Effector CD8-positive, alpha-beta T cell (primary cell): Measurements from ENCODE around the gene HEATR9.

Experiments used
- DNase-seq: peaks from one replicate; lab custom pipeline; 2025; lab: John Stamatoyannopoulos, UW

HEATR9 gene

DNA sequence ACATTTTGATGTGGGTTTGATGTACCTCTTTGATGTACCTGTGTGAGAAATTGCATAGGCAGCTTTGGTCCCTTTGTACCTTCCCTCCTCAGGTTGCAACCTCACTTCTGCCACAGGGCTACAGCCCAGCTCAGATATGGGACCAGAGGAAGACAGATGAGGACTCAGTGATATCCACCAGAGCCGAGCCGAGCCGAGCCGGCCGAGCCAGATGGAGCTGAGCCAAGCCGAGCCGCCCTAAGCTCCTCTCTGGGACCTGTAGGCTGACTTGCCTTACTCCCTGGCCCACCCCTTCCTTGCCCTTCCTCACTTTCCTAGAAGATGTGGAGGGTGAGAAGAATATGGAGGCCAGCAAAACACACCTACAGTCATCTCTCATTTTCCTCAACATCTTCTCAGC, 3.8 kb downstream of the HEATR9 start:
- DNase-seq, result no peak

DNA sequence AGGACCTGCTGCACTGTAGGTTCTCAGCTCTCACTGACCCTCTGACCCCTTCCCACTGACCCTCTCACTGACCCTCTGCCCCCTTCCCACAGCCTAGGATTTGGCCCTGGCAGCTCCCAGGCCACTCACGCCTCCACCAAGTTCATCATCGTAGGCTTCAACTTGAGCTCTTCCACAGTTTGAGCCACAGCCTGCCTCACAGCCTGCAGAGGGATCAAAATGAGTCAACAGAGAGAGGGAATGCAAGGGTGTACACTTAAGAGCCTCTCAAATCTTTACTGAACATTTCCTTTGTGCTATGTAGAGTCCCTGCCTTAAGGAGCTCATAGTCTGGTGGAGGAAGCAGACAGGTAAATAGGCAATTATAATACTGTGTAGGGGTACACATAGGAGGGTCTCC, 12.1 kb downstream of the HEATR9 start:
- DNase-seq, result no peak

DNA sequence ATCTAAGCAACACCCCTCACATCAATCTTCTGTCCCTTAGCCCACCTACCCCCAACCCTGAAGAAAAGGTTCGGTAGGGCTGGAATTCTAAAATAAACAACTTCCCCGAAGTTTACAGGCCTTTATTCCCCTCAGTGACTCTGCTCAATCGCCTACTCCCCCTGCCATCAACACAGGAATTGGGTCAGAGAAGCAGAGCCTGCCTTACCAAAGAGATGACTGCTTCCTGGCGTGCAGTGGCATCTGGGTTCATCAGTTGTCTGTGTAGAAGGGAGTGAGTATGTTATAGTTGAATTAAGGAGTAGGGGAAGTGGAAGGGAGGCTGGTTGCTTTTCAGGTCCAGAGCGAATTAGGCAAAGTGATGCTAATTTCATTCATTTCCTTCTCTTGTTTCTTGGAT, 12.7 kb downstream of the HEATR9 start:
- no peak for DNase-seq

DNA sequence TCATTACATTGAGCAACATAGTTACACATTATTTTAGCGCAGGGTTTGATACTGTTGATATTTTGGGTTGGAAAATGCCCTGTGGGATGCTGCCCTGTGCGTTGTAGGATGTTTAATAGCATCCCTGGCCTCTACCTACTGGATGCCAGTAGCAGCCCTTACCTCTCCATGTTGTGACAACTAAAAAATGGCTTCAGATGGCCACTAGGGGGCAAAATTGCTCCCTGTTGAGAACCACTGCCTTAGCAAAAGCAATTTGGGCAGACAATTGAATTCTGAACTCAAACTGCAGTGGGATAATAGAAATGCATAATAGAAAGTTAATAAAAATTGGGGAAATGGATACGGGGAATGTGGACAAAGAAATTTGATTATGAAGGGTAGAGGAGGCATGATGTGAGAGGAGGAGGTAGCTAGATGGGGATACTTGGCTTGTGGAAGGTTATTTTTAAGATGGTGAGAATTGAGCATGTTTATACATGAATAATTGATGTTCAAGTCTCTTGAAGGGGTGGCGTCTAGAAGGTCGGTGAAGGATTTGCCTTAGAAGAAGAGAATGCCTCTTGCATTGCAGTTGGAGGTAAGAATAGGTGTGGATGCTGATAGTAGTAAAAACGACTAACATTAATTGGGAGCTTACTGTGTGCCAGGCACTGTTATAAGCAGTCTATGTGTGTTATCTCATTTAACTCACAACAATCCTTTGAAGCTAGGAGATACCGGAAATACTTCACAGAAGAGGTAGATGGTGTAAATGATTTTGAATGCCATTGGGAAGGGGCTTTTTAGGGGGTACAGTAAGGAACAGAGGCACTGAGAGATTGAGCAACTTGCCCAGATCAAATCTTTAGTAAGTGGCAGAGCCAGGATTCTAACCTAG, 19.0 kb downstream of the HEATR9 start:
- peak; percentile 17 for DNase-seq

DNA sequence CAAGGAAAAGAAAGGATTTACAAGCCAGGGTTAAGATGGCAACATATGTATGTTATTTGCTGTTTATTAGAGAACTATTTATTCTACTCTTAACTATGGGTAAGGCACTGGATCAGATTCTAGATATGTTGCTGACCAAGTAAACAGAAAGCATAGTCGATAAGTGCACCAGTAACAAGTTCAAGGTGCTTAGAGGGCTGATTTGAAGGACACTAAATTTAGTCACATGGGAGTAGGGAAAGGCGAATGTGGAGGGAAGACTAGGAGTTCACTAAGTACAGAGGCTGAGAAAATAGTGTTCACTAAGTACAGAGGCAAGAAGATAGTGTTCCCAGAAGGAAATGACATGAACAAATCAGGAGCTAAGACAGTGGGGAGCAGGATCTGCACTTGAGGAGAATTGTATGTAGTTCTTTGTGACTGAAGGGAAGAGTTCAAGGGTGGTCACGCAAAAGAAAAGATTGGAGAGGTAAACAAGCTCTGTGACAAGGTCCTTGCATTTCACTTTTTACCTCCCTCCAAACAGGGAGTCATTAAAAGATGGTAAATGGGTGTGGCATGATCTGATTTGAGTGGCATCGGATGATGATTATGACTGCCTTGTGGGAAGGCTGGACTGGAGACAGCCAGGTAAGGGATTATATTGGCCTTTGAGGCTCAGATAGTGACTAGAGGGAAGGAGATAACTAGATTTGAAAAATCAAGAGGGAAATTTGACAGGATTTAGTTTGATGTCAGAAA, 20.9 kb downstream of the HEATR9 start:
- no peak for DNase-seq

DNA sequence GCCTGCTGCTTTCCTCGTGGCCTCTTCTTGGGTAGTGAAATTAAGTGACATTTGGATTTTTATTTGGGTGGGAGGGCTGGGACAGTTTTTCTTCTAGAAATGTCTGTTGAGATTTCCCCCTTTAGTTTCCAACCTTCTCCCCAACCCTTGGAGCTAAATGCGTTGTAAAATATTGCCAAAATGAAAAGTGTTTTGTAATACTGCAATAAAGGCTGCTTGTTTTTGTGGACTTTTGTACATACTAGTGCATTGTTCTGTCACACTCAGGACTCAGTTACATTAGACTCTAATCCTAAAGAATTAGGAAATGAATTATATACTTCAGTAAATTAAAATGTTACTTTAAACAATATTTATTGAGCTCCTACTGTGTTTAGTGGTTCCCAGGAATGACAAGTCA, 21.7 kb downstream of the HEATR9 start:
- DNase-seq, result no peak

DNA sequence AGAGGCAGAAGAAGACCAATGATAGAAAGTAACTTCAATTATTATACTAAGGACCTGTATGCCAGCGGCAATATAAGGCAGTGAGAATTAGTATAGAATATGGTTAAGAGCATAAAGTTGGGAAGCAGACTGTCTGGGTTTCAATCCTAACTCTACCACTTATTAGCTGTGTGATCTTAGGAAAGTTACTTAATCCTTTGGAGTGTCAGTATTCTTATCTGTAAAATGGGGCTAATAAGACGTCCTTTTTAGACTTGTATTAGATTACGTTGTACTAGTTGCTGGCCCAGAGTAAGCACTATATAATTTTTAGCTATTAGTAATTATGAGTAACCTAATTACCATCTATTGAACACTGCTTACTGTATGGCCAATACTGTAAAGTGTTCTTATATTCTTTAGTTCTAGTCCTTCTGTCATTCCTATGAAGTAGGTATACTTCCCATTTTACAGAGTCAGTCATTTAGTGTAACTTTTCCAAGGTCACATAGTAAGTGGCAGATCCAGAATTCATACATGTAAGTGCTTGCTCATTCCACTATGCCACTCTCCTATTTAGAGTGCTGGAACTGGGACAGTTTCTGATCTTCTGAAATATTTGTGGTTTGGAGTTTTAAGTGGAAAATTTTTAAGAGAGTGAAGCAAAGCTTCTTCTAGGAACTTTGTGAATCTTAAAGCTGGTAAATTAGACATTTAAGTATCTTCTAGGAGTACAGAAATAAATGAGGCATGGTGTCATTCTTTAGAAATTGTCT, 22.5 kb downstream of the HEATR9 start:
- no peak for DNase-seq

DNA sequence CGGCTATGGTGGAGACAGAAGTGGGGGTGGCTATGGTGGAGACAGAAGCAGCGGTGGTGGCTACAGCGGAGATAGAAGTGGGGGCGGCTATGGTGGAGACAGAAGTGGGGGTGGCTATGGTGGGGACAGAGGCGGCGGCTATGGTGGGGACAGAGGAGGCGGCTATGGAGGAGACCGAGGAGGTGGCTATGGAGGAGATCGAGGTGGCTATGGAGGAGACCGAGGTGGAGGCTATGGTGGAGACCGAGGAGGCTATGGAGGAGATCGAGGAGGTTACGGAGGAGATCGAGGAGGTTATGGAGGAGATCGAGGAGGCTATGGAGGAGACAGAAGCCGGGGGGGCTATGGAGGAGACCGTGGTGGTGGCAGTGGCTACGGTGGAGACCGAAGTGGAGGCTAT, 24.1 kb downstream of the HEATR9 start:
- DNase-seq, result no peak

DNA sequence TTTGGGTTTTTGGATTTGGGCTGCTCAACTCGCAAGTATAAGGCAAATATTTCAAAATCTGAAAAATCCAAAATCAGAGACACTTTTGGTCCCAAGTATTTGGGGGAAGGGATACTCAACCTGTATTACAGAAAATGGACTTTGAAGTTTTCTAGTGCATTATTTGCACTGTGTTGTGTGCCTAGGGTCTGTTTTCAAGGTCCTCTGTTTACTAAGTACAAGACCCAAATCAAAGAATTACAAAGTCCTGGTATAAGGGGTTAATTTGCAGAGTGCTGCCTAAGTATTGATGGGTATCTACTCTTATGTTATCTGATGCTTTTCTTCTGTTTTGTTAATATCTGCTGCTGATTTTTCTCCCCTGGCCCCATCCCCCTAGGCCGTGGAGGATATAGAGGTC, 25.0 kb downstream of the HEATR9 start:
- no peak for DNase-seq

DNA sequence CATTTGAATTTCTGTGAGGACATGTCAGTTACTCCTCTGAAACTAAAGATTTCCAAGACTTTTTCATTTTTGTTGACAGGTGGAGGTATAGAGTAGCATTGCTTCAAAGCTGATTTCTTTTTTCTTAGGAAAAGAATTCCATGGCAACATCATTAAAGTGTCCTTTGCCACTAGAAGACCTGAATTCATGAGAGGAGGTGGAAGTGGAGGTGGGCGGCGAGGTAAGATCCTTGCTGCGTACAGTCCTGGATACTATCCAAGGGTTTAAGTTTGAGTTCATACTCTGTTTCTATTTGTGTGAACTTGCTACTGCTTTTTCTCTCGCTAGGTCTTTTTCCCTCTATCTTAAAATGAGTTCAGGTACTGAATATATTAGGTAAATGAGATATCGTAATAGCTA, 26.5 kb downstream of the HEATR9 start:
- no peak for DNase-seq

DNA sequence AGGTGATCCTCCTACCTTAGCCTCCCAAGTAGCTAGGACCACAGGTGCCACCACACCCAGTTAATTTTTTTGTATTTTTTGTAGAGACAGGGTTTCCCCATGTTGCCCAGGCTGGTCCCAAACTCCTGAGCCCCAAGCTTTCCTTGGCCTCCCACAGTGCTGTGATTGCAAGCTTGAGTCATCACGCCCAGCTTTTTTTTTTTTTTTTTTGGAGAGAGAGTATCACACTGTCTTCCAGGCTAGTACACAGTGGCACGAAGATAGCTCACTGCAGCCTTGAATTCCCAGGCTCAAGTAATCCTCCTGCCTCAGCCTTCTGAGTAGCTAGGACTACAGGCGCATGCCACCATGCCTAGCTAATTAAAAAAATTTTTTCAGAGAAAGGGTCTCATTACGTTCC, 27.2 kb downstream of the HEATR9 start:
- no peak for DNase-seq

DNA sequence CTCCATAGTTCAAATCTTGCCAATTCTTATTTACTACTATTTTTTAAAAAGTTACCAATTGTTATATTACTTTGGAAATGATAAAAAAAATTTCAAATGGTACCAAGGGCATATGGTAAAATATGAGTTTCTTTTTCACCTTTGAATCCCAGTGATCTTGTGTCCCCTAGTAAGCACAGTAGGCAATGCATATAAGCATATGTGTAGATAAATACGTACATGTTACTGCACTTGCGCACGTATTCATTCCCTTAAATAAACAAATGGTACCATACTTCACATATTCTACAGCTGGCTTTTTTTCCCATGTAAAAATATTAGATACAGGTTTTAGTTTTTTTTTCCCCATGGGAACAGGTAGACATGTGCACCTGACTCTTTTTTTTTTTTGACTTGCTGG, 27.6 kb downstream of the HEATR9 start:
- DNase-seq, result no peak

DNA sequence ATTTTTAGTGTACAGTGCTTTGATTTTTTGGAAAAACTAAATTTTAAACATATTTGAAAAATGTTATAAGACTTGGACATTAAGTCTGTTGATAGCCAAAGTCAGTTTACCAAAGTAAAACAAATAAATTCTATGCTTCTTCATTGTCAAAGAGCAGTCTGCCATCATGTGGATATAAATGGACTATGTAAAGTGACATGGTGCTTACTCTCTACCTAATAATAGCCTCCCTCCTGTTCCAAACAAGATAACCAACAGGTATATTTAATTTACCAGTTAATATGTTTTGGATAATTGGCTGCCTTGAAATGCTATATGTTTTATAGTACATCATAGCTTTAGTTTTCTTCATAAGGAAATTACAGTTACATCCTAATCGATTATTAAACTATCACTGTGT, 43.5 kb downstream of the HEATR9 start:
- DNase-seq, result no peak

DNA sequence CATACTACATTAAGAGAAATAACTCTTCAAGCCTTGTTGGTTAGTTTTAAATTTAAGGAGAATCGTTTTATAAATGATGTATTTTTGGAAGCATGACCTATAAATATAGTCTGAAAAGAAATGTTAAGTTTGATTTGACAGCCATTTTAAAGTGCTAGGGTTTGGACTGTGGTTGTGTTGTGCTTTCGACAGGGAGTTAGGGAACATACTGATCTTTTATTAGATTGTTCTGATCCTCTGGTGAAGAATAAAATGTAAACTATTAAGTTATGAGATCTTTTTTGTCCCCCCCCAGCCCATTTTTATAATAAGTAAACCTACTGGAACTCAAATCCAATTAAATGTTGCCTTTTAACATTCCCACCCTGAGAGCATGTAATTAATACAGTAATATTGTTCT, 47.4 kb downstream of the HEATR9 start:
- no peak for DNase-seq

DNA sequence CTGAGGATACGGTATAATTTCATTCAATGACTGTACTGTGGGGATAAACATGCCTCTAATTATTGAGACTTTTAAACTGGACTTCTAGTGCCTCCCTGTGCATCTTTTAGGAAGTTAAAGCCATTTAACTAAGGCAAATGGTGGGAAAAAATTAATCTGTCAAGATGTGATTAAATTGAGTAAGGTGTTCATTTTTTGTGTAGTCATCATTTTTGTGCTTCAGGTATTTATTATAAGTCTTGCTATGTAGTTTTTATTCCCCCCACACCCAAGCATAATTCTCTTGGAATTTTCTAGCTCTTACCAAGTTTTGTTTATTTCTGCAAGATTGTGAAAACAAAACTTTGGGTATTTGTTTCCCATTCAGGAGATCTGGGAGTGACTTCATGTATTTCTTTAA, 49.2 kb downstream of the HEATR9 start:
- DNase-seq, result no peak

DNA sequence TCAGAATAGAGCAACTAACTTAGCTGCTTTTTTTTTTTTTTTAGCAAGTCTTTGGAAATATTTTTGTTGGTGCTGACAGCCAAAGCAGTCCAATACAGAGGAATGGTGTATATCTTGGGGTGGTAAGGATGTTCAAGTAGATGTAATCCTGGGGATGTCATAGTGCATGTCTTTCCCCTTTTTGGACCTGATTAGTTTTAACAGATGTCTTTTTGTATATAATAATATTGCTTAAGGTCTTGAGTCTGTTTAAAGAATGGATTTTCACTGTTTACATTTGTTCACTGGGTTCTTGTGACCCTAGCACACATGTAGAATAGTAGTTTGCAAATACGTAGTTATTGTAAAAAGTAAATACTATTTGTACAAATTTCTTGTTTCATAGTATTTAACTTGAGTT, 51.5 kb downstream of the HEATR9 start:
- DNase-seq, result no peak

DNA sequence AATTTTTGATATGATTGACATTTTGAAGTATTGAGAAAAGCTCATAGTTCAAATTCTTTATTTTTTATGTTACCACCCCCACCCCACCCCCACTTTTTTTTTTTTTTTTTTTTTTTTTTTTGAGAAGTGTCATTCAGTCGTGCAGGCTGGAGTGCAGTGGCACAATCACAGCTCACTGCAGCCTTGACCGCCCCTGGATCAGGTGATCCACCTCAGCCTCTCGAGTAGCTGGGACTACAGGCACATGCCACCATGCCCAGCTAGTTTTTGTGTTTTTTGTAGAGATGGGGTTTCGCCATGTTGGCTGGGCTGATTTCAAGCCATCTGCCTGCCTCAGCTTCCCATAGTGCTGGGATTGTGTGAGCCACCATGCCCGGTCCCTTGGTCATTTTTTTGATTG, 52.0 kb downstream of the HEATR9 start:
- DNase-seq, result no peak

DNA sequence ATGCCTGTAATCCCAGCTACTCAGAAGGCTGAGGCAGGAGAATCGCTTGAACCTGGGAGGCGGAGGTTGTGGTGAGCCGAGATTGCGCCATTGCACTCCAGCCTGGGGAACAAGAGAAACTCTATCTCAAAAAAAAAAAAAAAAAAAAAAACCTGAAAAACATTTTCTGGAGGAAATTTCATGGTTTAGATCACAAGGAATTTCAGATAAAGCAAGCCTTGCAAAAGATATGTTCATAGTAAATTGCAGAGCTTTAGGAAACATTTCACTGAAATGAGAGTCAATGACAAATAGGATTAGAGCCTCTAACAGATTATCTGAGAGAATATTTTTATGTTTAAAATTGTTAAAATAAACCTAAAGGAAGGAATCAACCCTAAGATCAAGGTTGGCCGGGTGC, 56.2 kb downstream of the HEATR9 start:
- no peak for DNase-seq

DNA sequence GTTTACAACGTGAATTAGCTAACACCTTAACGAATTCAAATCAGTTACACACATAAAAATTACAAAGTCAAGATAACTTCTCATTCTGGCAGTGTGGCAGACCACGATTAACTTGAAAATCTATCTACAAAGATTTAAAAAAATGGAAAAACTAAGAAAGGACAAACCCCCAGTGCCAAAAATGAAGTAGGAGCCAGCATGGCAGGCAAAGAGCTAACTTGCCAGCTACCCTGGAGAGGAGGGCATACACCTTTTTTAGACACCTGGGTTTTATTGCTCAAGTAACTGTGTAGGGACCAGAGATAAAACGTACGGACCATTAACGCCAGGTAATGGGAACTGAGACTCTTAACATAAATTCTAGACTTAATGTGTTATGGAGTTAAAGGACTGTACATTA, 56.9 kb downstream of the HEATR9 start:
- DNase-seq, result no peak

DNA sequence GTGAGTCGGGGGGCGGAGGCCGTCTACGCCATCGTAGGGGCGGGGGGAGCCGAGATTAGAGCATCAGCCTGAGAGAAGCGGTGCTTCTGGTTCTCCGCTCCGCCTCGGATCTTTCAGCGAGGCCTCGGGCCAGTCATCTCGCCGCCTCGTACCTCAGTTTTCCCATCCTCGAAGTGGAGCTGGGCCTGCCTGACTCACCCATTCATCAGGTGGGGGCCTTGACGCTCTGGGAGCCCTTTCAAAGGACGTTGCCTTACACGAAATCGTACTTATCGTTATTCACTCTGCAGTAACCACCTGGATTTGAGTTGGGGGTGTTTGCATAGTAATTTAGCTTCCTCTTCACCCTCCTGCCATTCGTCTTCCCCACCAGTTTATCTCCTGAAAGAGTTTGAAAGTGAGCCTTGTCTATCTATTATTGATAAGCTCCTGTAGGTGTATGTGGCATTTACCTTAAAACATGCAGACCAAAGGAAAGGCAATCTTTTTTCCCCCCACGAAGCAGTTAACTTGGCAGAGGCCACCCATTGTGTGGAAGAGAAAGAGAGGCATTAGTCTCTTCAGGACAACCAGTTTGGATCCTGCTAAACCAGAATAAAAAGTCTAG, 58.7 kb downstream of the HEATR9 start:
- DNase-seq, result no peak

DNA sequence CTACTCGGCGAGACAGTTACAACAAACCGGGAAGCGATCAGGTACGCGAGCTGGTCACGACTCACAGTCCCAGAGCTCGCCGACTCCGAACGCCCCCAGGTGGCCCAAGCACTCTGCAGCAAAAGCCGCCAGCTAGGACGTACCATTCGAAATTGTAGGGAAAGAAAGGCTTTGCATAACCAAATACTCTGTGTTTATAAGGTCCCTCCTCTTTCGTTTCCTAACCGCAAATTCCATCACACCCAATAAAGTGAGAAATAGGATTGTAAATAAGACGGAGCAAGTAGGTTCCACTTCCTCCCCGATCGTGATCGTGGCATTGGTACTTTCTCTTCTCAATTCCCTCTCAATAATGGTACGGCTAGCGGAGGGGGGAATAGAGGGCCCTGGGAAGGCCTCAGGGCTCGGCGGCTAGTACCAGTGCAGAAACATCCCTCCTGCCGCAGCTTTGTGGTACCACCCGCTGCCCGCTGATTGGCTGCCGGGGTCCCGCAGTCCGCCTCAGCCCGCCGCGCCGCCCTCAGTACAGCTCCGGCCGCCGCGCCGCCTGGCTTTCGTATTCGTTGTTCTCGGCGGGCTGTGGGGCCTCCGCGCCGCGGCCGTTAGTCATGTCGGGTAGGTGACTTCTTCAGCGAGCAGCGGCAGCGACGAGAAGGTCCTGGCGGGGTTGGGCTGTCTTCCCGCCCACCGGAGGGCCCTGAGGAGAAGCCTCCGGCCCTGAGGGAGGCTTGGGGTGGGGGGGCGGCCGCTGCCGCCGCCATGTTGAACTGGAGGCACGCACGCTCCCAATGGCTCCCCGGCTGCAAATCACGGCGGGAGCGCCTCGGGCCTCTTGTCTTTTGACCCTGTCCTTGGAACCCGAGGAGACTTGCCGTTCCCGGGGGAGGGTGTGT, 59.5 kb downstream of the HEATR9 start, which contains the start of gene TAF15:
TSS of gene TAF15 (plus strand) at position 523 of the 893 bp plus-strand sequence. CDS start at position 609, 86 bp downstream.
- peak; percentile 91 for DNase-seq
